ENCODE data around the gene ETF1. TPM values are rescaled to one million over a fixed set of nuclear protein-coding genes. Genes with fewer than 3 reads are reported as not detected.
A peak's percentile ranks its signal among the peaks of the same experiment; 100 is the strongest.
"Not testable (repeated sequence)": the region's sequence is repeated elsewhere in the genome, so short reads cannot be mapped to it uniquely, and the experiment has no call there.

ETF1 gene
- total and polyA plus RNA-seq, 8 donors = 68.9 to 112 (median 80.0) TPM

GRCh38 chr5:138482638-138483037 lies 60.4 kb downstream of the ETF1 start:
- H3K36me3 ChIP-seq = no peaks in the 10 kb centered on the region
- no peaks in the 10 kb centered on the region for H3K27me3 ChIP-seq
- ATAC-seq (no peak), DNase-seq (no peak)
- no peak overlapping the region for H3K27ac ChIP-seq
- no peaks in the 10 kb centered on the region for H3K9me3 ChIP-seq
- H3K4me1 ChIP-seq = peaks cover 0 to 14% of the 10 kb centered on the region in 2 donors
- TF ChIP-seq CTCF (IDR thresholded peaks at IDR 0.05) = no peak
- intact Hi-C loops (cut with DNase I) = no loop called here
- H3K4me3 ChIP-seq = no peak overlapping the region

- Histone ChIP-seq H3K27ac (no peak overlapping the region), H3K27me3 (no peaks in the 10 kb centered on the region), H3K4me1 (no peaks in the 10 kb centered on the region), H3K9me3 (no peaks in the 10 kb centered on the region), H3K4me3 (no peak overlapping the region), H3K36me3 (no peaks in the 10 kb centered on the region)
- no peak for DNase-seq
- intact Hi-C loops (cut with DNase I) = no loop called here
- TF ChIP-seq CTCF (IDR thresholded peaks at IDR 0.05) = no peak
- no peak for ATAC-seq
These were observed 66.1 kb downstream of the ETF1 start for GRCh38 chr5:138476918-138477317.

- H3K36me3 ChIP-seq; H3K27me3 ChIP-seq; H3K4me3 ChIP-seq; H3K4me1 ChIP-seq; H3K9me3 ChIP-seq; intact Hi-C loops (cut with DNase I); H3K27ac ChIP-seq; ATAC-seq; DNase-seq: not testable (repeated sequence)
These were observed 69.9 kb downstream of the ETF1 start for GRCh38 chr5:138473151-138473550.

GRCh38 chr5:138472353-138472752 lies 70.7 kb downstream of the ETF1 start:
- no peaks in the 10 kb centered on the region for H3K9me3 ChIP-seq
- no peak overlapping the region for H3K4me3 ChIP-seq
- H3K27me3 ChIP-seq = no peaks in the 10 kb centered on the region
- no peak for DNase-seq
- ATAC-seq = no peak
- peaks cover 0 to 10% of the 10 kb centered on the region in 2 donors for H3K36me3 ChIP-seq
- H3K4me1 ChIP-seq = peaks cover 2 to 16% of the 10 kb centered on the region in 2 donors
- H3K27ac ChIP-seq = no peak overlapping the region
- no peak for TF ChIP-seq CTCF (IDR thresholded peaks at IDR 0.05)
- intact Hi-C loops (cut with DNase I) = no loop called here

GRCh38 chr5:138471052-138471361 lies 72.0 kb downstream of the ETF1 start:
- Histone ChIP-seq H3K4me1 (peaks cover 16 to 29% of the 10 kb centered on the region in 2 donors), H3K27ac (no peak overlapping the region), H3K9me3 (no peaks in the 10 kb centered on the region), H3K27me3 (peaks cover 0 to 4% of the 10 kb centered on the region in 2 donors), H3K36me3 (peaks cover 0 to 18% of the 10 kb centered on the region in 2 donors), H3K4me3 (no peak overlapping the region)
- ATAC-seq (no peak), DNase-seq (no peak)
- TF ChIP-seq CTCF (IDR thresholded peaks at IDR 0.05) = no peak
- intact Hi-C loops (cut with DNase I) = no loop called here

GRCh38 chr5:138470322-138471051 lies 72.5 kb downstream of the ETF1 start:
- DNase-seq = peak in 1 of 4 donors; percentile 36
- Histone ChIP-seq H3K4me3 (no peak overlapping the region), H3K4me1 (peaks cover 16 to 33% of the 10 kb centered on the region in 2 donors), H3K9me3 (no peaks in the 10 kb centered on the region), H3K27me3 (peaks cover 0 to 8% of the 10 kb centered on the region in 2 donors), H3K27ac (no peak overlapping the region), H3K36me3 (peaks cover 0 to 18% of the 10 kb centered on the region in 2 donors)
- intact Hi-C loops (cut with DNase I) = no loop called here
- no peak for TF ChIP-seq CTCF (IDR thresholded peaks at IDR 0.05)
- no peak for ATAC-seq

Data from left lung (tissue), 10 donors.